LHCN-M2 (cell line): Measurements from ENCODE around the gene PPP2R1B. TPM values are rescaled to one million over a fixed set of nuclear protein-coding genes. Genes with fewer than 3 reads are reported as not detected.
"Not testable (repeated sequence)": the region's sequence is repeated elsewhere in the genome, so short reads cannot be mapped to it uniquely, and the experiment has no call there.

Experiments used
- DNase-seq: peaks from one replicate; pipeline ENCODE4 v3.0.0-alpha.2; 2012; ENCODE audit warnings: low read depth
- polyA plus RNA-seq: library from polyadenylated mRNA; unstranded; fragments of >200 nt; gene quantifications from one replicate; pipeline ENCODE4 v1.2.1, GENCODE V29; 2012; ENCODE audit warnings: missing spikeins
- total RNA-seq: library from RNA; depleted of rRNA; stranded (reverse); fragments of >200 nt; gene quantifications from 2 replicates; pipeline ENCODE4 v1.2.3, GENCODE V29; 2014; rRNA removed

Gene PPP2R1B
- 29.3 and 32.3 TPM in 2 replicates for total RNA-seq
- polyA plus RNA-seq = 14.7 TPM

DNA sequence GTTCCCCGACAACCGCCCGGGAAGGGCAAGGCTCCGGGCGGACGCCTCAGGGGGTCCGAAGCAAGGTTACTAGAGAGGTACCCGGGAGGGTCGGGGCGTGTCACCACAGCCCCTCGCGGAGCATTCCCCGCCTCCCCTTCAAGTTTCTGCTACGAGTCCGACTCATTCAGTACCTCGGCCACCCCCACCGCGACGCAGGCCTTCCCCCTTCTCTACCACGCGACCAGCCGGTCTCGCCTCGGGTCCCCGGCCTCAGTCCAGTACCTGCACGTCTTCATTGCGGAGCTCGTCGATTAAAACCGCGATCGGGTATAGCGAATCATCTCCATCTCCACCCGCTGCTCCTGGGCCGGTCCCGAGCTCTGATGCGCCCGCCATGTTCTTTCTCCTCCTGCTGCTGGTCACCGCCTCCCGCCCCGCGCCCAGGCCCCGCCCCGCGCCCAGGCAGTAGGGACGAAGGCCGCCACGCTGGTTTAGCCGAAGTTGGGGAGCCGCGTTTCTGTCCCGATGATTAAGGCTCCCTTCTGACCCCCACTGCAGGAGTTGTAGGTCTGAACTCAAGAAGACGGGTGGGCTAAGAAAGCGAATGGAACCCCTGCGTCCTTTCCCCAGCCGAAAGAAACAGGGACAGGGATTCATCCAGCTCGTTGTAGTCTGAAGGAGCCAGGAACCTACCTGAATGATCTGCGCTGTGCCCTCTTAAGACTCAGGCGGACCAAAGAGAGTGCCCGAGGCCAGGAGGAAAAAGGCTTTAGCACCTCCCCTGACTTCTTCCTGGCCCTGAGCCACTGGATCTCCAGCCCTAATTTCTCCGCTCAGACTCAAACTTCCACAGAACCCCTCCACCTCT, at the start of gene PPP2R1B:
TSS of gene PPP2R1B (minus strand) at position 406 of the 850 bp plus-strand sequence. CDS start at position 378, 28 bp downstream.
- peak; percentile 73 for DNase-seq

DNA sequence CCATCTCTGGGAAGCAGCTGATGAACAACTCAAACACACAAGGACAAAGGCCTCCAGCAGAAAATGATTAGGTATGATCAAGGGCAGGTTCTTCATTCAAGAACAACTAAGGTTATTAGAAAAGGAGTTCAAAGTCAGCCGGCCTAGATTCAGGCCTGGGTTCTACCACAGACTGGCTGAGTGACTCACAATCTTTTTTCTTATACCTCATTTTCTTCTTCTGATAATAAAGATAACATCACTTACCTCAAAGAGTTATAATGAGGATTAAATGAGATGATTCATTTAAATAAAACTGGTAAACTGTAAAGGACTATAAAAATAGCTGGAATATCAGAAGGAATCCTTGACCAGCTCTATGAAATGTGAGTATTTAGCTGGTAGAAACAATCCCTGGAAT, 49.3 kb upstream of the PPP2R1B start:
- DNase-seq = no peak

DNA sequence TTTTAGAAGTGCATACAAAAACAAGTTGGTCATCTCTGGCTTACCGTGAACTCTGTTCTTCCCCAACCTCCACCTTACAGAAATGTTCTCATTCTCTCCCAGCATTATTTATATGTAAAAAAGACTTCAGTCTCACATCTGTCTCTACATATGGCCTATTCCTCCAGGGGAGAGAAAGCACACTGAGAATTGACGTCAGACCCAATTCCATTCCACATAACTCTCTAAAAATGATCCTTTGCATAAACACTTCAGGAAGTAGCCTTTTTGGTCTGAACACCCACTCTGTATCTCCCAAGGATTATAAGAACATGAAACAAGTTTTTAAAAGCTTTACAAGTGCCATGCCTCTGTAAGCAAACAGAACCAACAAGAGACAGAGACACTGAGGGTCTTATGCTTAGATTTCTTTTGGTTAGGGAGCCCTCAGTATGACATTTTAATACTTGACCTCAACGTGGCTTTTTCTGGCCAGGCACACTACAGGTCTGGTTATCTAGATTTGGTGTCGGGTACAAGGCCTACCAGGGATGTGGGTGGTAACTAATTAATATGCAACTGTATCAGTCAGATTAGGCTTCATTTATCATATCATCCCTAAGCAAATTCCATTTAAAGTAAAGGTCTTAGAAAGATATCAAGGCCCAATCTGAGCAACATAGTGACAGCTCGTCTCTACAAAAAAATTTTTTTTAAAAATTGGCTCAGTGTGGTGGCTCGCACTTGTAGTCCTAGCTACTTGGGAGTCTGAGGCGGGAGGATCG, 48.5 kb upstream of the PPP2R1B start:
- DNase-seq = no peak

DNA sequence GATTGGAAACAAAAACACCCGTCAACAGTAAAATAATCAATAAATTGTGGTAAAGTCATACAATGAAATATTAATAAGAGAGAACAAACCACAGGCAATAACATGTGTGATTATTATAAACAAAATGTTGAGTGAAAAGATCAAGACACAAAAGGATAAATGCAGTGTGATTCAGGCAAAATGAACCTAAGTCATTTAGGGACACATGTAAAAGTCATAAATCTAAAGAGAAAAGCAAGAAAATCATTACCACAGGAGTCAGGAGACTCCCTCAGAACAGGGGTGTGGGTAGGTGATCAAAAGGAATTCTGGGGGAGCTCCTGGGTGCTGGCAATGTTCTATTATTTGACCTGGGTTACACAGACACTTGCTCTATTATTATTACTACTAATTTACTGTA, 47.9 kb upstream of the PPP2R1B start:
- DNase-seq = no peak

DNA sequence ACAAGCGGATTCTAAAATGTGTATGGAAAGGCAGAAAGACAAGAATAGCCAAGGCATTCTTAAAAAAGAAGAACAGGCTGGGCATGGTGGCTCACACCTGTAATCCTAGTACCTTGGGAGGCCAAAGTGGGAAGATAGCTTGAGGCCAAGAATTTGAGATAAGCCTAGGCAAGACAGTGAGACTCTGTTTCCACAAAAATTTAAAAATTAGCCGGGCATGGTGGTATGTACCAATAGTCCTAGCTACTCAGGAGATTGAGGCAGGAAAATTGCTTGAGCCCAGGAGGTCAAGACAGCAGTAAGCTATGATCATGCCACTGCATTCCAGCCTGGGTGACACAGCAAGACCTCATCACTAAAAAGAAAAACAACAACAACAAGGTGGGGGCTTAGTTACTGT, 46.0 kb upstream of the PPP2R1B start:
- no peak for DNase-seq

DNA sequence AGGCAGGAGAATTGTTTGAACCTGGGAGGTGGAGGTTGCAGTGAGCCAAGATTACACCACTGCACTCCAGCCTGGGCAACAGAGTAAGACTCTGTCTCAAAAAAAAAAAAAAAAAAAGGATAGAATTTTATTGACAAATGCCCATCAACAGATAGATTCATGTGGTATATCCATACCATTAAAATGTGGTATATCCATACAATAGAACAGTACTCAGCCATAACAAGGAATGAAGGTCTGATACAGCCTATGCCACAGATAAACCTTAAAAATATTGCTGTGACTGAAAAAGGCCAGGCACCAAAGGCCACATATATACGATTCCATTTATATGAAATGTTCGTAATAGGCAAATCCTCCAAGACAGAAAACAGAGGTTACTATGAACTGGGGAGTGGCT, 45.3 kb upstream of the PPP2R1B start:
- no peak for DNase-seq

DNA sequence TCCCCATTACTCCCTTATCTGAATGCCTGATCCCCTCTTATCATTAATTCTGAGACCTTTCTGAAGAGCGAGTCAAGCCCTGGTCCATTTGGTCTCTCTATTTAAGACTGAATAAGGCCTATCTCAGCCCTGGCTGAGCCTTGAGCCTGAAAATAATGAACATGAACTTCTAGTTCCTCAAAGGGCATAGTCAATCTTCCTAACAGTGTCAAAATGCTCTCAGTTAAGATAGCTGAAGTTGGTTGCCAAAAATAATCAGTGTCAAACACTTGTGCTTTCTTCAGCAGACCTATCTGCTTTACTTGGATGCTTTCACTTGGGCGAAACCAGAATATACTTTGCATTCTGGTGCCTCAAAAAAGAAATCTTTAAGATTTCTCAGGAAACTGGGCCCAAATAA, 42.6 kb upstream of the PPP2R1B start:
- no peak for DNase-seq

DNA sequence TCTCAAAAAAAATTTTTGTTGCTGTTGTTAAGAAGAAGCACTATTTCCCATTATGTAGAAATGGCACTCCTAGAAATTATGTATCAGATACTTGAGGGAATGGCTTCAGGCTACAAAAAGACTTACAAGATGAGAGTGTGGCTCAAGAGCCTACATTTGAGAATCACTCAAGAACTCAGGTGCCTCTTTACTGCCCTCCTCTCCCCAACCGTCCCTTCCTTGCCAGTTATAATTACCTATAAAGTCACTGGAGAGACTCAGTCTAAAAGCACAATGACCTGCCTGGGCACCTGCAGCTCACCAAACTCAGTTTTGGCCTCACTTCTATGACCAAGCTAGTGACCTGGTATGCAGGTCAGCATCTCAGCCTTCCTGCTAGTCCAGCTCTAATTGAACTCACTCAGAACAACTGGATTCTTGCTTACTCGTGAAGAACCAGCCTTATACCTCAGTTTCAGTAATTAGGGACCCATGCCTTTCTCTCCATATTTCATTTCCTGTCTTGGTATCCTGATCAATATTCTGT, 41.9 kb upstream of the PPP2R1B start:
- no peak for DNase-seq

DNA sequence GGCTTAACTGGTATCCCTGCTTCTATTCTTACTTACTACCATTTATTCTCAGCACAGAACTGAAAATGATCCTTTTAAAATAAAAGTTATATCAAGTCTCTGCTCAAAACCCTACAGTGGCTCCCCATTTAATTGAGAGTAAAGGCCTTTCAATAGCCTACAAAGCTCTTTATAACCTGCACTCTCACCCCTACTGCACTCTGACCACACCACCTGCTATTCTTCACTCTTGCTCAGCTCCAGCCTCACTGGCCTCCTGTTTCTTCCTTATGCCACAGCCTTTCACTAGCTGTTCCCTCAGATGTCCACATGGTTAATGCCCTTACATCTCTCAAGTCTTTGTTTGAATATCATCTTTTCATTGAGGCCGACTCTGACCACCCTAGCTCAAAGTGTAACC, 40.9 kb upstream of the PPP2R1B start:
- no peak for DNase-seq

DNA sequence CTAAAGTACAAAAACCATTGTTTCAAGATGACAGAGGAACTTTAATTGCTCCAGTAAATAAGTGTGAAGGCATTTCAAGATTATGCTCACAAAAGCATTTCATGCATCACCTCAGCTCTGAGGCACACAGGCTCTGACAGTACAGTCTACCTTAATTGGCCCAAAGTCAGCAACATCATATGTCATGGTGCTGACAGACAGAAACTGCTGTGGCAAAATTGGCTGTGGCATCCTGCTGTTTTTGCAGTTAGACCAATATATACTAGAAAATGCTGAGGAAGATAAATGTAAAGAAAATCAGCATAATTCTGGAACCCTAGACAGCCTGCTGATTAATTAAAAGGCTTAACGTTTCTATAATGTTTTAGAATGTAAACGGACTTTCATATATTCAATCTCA, 34.9 kb upstream of the PPP2R1B start:
- DNase-seq = no peak

DNA sequence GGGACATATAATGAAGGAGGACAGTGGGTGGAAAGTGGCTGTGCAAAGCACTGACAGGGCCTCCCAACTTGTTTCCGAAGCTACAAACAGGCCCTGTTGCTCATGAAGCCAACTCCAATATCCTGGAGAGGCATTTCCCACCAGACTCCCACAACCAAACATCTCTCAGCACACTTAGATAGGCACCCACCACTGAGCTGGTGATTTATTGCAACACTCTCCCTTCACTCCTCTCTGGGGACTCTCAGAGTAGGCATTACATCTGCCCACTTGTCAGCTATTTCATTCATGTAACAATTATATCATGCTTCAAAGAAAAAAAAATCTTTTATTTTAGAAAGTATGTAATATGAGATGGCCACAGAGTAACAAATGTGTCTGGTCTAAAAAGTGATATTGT, 32.1 kb upstream of the PPP2R1B start:
- DNase-seq = no peak

DNA sequence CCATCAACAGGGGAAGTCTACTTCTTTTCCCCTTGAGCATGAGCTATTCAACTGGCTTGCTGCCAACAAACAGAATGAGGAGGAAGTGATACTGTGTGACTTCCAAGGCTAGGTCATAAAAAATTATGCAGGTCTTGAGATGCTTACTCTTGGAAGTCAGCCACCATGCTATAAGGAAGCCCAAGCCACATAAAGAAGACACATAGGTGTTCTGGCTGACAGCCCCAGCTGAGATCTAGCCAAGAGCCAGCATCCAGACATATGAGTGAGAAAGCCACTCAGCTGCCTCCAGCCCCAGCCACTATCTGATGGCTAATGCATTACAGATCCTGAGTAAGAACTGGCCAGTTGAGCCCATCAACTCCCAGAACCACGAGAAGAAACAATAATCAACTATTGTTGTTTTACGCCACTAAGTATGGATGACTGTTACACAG, 31.0 kb upstream of the PPP2R1B start:
- DNase-seq = peak; percentile 40

DNA sequence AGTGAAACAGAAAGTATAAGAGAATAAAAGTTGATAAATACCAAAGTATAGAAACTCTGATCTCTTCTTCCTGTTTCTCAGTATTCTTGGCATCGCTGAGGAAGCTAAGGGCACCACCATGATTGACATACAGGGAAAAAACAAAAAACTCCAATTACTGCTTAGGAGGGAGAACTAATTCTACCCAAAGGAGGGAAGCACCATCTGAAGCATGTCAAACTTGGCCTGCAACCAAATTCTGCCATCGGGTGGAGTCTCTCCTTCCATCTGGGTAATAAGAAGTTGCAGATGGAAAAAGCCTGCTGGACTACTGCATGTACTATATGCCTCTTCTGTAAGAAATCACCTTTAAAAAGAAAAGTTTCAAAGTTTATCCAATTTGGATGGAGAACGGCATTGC, 30.5 kb upstream of the PPP2R1B start:
- no peak for DNase-seq

DNA sequence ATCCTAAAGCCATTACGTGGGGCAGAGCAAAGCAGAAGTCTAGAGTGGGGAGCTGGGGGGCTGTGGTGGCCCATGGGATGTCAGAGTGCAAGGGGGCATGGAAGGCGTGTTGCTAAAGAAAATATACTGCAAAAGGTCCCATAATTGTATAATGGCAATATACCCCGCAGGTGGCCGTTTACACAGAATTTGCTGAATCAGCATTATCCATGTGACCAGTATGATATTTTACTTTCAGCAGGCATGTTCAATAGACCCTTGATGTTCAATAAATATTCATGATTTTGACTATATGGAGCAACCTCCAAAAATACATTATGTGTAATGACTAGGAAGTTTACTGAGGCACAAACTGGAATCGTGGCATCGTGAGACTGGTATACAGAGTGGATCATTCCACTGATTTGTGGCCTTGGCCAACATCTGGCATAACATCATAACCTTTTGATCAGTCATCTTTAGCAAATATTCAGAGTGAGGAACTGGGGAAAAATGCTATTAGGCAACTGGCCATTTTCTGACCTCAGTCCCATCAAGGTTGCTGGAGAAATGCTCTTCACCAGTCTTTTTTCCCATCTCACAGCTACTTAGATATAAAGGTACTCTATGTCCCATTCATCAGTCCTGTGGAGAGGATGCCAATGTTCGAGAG, 29.3 kb upstream of the PPP2R1B start:
- peak; percentile 19 for DNase-seq

DNA sequence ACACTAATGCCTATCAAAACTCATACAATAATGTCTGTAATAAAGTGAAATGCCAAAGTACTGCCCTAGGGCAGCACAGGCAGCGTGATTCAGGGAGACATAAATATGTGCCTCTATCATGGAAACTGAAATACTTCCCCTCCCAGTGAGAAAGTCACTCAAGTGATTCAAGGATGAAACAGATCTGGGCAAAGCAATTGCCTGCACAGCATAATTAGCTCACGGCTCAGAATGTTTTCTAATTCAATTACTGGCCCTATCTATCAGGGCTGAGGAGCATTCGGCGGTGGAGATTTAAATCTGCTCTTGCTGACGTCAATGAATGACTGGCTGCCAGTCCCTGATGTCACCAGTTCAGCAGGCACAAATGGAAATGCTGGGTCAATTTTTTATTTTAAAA, 27.7 kb upstream of the PPP2R1B start:
- DNase-seq = no peak

DNA sequence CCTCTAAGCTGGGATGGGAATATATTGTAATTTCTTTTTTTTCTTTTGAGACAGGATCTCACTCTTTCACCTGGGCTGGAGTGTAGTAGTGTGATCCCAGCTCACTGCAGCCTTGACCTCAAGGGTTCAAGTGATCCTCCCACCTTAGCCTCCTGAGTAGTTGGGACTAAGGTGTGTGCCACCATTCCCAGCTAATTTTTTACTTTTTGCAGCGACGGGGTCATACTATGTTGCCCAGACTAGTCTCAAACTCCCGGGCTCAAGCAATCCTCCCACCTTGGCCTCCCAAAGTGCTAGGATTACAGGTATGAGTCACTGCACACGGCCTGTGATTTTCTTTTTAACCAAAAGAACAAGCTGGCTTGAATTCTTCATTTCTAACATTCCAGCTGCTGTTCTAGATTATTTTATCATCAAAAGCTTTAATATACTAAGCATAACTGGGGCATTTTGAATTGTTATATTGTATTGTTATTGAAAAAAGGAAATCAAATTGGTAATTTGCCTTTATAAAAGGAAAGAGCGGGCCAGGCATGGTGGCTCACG, 26.8 kb upstream of the PPP2R1B start:
- no peak for DNase-seq

DNA sequence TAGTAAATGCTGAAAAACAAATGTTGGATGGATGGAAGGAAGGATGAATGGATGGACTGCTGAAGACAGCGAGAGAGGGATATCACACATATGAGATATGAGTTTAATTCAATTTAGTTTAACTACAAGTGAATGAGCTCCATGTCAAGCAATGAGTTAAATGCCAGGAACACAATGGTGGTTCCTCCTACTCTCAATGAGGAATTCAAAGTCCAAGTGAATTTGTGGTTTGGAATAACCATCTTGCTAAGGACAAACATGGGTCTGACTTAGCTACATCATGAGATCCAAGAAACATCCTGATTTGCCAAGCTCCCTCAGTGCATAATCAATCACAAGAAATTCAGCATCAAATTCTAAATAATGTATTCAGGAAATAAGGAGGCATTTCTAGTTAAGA, 26.1 kb upstream of the PPP2R1B start:
- DNase-seq = no peak

DNA sequence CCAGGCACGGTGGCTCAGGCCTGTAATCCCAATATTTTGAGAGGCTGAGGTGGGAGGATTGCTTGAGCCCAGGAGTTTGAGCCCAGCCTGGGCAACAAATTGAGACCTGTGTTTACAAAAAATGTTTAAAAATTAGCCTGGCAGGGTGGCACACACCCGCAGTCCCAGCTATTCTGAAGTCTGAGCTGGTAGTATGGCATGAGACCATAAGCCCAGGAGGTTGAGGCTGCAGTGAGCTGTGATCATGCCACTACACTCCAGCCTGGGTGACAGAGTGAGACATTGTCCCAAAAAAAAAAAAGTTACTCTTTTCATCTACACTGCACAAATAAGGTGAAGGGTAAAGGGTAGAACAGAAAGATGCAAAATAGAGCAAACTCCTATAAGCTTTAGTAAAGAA, 22.3 kb upstream of the PPP2R1B start:
- no peak for DNase-seq

DNA sequence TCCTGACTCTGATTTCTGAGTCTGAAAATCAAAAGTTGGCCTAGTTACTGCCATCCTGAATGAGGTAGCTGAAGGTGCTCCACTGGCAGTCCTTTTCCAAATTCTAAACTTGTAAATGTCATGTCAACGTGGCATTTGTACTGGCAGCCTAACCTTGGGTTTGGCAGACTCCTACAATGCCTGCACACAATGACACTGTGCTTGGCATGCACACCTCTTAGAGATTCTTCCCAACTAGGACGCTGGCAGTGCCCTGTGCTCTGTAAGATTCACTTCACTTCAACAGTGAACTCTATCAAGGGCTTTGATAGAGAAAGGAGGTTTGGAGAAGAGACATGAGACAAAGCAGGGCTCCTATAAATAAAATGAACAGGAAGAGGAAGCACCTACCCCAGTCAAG, 21.9 kb upstream of the PPP2R1B start:
- DNase-seq = no peak

DNA sequence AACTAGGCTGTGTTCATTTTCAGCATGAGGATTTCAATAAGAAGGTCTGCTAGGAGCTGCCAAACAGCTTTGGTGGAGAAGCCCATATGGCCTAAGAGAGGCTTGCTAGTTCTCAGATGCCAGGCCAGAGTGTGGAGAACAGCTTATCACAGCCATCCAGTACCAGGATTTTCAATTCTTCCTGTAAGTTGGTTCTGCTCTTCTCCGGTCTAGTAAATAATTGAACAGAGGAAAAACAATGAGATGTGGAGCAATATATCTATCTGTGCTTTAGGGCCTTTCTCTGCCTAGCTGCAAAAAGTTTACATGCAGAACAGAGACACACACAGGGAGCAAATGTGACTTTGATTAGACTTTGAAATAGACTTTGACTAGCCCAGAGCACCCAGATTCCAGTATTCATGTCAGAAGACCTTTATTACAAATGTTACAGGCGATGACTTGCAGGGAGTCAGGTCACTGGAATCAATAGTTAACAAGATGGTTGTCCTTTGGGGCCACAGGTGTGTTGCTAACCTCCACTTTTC, 19.8 kb upstream of the PPP2R1B start:
- DNase-seq = no peak

DNA sequence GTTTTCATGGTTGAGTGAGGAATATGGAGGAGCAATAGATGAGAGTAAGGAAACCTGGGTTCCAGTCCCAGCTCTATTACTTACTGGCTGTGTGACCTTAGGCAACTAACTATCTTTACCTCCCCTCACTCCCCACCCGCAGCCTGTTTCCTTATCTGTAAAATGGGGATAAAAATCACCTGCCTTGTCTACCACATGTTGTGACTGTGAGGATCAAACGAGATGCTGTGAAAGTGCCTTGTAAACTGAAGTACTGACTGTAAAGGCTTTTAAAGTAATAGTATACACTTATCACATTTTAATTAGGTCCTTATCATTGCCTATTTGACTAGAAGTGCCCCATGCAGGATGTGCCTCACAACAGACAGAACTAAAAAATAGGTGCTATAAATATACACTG, 18.9 kb upstream of the PPP2R1B start:
- no peak for DNase-seq

DNA sequence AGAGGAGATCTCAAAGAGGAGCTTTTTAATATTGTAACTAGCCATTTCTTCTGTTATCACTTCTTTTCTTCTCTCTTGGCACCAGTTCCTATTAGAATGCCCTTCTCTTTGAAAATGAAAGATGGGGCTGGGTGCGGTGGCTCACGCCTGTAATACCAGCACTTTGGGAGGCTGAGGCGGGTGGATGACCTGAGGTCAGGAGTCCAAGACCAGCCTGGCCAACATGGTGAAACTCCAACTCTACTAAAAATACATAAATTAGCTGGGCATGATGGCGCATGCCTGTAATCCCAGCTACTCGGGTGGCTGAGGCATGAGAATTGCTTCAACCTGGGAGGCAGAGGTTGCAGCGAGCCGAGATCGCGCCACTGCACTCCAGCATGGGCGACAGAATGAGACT, 18.1 kb upstream of the PPP2R1B start:
- not testable (repeated sequence) for DNase-seq
